Caco-2 (cell line): ENCODE measurements around the gene TNFRSF8. TPM values are rescaled to one million over a fixed set of nuclear protein-coding genes. Genes with fewer than 3 reads are reported as not detected.

ENCODE experiments used
- BruUV-seq: library from RNA; stranded (reverse); fragments of 400-500 nt; replicated peaks from 2 replicates; lab custom pipeline; 2021; lab: Mats Ljungman, UMichigan
- CTCF ChIA-PET: fragments of 300-600 bp; sonication (Branson Sonifier 250); formaldehyde crosslinking; loops from one replicate; lab custom pipeline; 2022; ENCODE audit warnings: antibody characterized with exemption; lab: Charles Lee
- POLR2A ChIA-PET: fragments of 300-600 bp; sonication (Branson Sonifier 250); formaldehyde crosslinking; loops from one replicate; lab custom pipeline; 2022; ENCODE audit warnings: antibody characterized with exemption; lab: Charles Lee
- DNase-seq, 2 experiments: peaks; one replicate each; pipeline versions ENCODE4 v3.0.0 to v3.0.0-alpha.2; 2020 to 2022
- H3K27me3 ChIP-seq: replicated peaks from 2 replicates; pipeline ENCODE4 v1.6.0; 2011; ENCODE audit warnings: low read length; ENCODE audit not compliant: control insufficient read depth, insufficient read depth
- H3K36me3 ChIP-seq: 2 replicates; pipeline ENCODE4 v1.5.1; 2011; ENCODE audit warnings: low read length; ENCODE audit not compliant: control insufficient read depth, insufficient read depth
- H3K4me1 ChIP-seq: fragments of 250-450 bp; sonication (Bioruptor Pico); 2 replicates; pipeline ENCODE4 v1.5.1; 2020; ENCODE audit warnings: mild to moderate bottlenecking
- H3K4me3 ChIP-seq: 2 replicates; pipeline ENCODE4 v1.5.1; 2011; ENCODE audit warnings: low read depth, mild to moderate bottlenecking, control low read depth, low read length
- H3K9me3 ChIP-seq: fragments of 250-450 bp; sonication (Bioruptor Pico); 2 replicates; pipeline ENCODE4 v1.5.1; 2020; ENCODE audit warnings: mild to moderate bottlenecking, moderate library complexity
- H3K27ac Mint-ChIP-seq: one replicate; pipeline ENCODE4 v1.8.0; 2022; ENCODE audit warnings: mixed read lengths; ENCODE audit not compliant: unreplicated experiment
- H3K27me3 Mint-ChIP-seq: one replicate; pipeline ENCODE4 v1.8.0; 2022; ENCODE audit warnings: mixed read lengths; ENCODE audit not compliant: insufficient read depth, unreplicated experiment
- H3K36me3 Mint-ChIP-seq: one replicate; pipeline ENCODE4 v1.8.0; 2022; ENCODE audit warnings: mild to moderate bottlenecking, mixed read lengths; ENCODE audit not compliant: insufficient read depth, unreplicated experiment
- H3K4me1 Mint-ChIP-seq: one replicate; pipeline ENCODE4 v1.8.0; 2022; ENCODE audit warnings: low read depth, mixed read lengths; ENCODE audit not compliant: unreplicated experiment
- H3K4me3 Mint-ChIP-seq: one replicate; pipeline ENCODE4 v1.8.0; 2022; ENCODE audit warnings: mild to moderate bottlenecking, moderate library complexity, mixed read lengths; ENCODE audit not compliant: unreplicated experiment
- H3K9me3 Mint-ChIP-seq: one replicate; pipeline ENCODE4 v1.8.0; 2022; ENCODE audit warnings: mixed read lengths; ENCODE audit not compliant: unreplicated experiment
- CTCF ChIP-seq, 2 experiments: fragments of 200-600 bp in 1 of 2; IDR thresholded peaks; 1 replicate in 1 of 2; 2 replicates in 1 of 2; pipeline versions ENCODE4 v1.5.1 to v1.8.0; 2011 to 2022; ENCODE audit warnings: antibody characterized with exemption in 1 of 2, control low read depth in 1 of 2, inconsistent platforms in 1 of 2, low read depth in 1 of 2, low read length in 1 of 2, mild to moderate bottlenecking in 1 of 2, moderate library complexity in 1 of 2; ENCODE audit not compliant: insufficient read depth in 1 of 2, severe bottlenecking in 1 of 2, unreplicated experiment in 1 of 2
- intact Hi-C: fragments of 100-400 bp; cut with micrococcal nuclease; formaldehyde crosslinking; loops from one replicate; pipeline ENCODE4 v1.10.0; 2022; ENCODE audit not compliant: unreplicated experiment
- total RNA-seq: library from RNA; stranded (reverse); gene quantifications from 2 replicates; pipeline ENCODE4 v1.2.3, GENCODE V29; 2022

The TNFRSF8 gene
- total RNA-seq, 1 experiment from 2014 or later = not detected

GRCh38 chr1:12126781-12127180 is 63.7 kb downstream of the TNFRSF8 start:
- no peaks in the 10 kb centered on the region for H3K9me3 ChIP-seq
- DNase-seq = no peak
- POLR2A ChIA-PET = interaction anchor here (0.5 kb wide), 1 partner anchor 21 kb away, joined by 3 read pairs; no protein-coding TSS in a partner anchor
- no peak overlapping the region for H3K4me3 Mint-ChIP-seq
- no peaks in the 10 kb centered on the region for H3K9me3 Mint-ChIP-seq
- TF ChIP-seq CTCF (IDR thresholded peaks at IDR 0.05; ENCODE audit: insufficient read depth in 1 of 2, low read depth in 1 of 2, low read length in 1 of 2, severe bottlenecking in 1 of 2, unreplicated experiment in 1 of 2) = no peak
- BruUV-seq = no TSS peak
- no peak overlapping the region for H3K27ac Mint-ChIP-seq
- H3K4me3 ChIP-seq = no peak overlapping the region
- peaks cover 3% of the 10 kb centered on the region; the same call in 1 of the 2 replicates for H3K4me1 ChIP-seq
- intact Hi-C loops = no loop called here
- no peaks in the 10 kb centered on the region for H3K4me1 Mint-ChIP-seq
- CTCF ChIA-PET = interaction anchor here (1.0 kb wide), 1 partner anchor 78 kb away, joined by 3 read pairs; no protein-coding TSS in a partner anchor
- H3K27me3 Mint-ChIP-seq = peaks cover under 1% of the 10 kb centered on the region
- H3K36me3 Mint-ChIP-seq = no peaks in the 10 kb centered on the region
- H3K27me3 ChIP-seq = no peaks in the 10 kb centered on the region
- H3K36me3 ChIP-seq = no peaks in the 10 kb centered on the region

- H3K9me3 Mint-ChIP-seq = no peaks in the 10 kb centered on the region
- no TSS peak for BruUV-seq
- intact Hi-C loops = no loop called here
- no peaks in the 10 kb centered on the region for H3K27me3 ChIP-seq
- ChIA-PET CTCF (no interaction called here), POLR2A (interaction anchor here (0.5 kb wide), 1 partner anchor 21 kb away, joined by 3 read pairs; no protein-coding TSS in a partner anchor)
- no peak overlapping the region for H3K27ac Mint-ChIP-seq
- TF ChIP-seq CTCF (IDR thresholded peaks at IDR 0.05; ENCODE audit: insufficient read depth in 1 of 2, low read depth in 1 of 2, low read length in 1 of 2, severe bottlenecking in 1 of 2, unreplicated experiment in 1 of 2) = no peak
- H3K4me3 ChIP-seq = no peak overlapping the region
- H3K9me3 ChIP-seq = no peaks in the 10 kb centered on the region
- DNase-seq = no peak
- no peaks in the 10 kb centered on the region for H3K4me1 Mint-ChIP-seq
- H3K27me3 Mint-ChIP-seq = no peaks in the 10 kb centered on the region
- no peaks in the 10 kb centered on the region for H3K36me3 ChIP-seq
- peaks cover 3% of the 10 kb centered on the region; the same call in 1 of the 2 replicates for H3K4me1 ChIP-seq
- no peak overlapping the region for H3K4me3 Mint-ChIP-seq
- no peaks in the 10 kb centered on the region for H3K36me3 Mint-ChIP-seq
Measured at GRCh38 chr1:12127206-12127810, 64.2 kb downstream of the TNFRSF8 start.

- H3K36me3 Mint-ChIP-seq = no peaks in the 10 kb centered on the region
- no TSS peak for BruUV-seq
- H3K4me3 Mint-ChIP-seq = no peak overlapping the region
- no peak for DNase-seq
- H3K9me3 ChIP-seq = no peaks in the 10 kb centered on the region
- H3K27ac Mint-ChIP-seq = no peak overlapping the region
- H3K9me3 Mint-ChIP-seq = no peaks in the 10 kb centered on the region
- no peaks in the 10 kb centered on the region for H3K27me3 ChIP-seq
- H3K27me3 Mint-ChIP-seq = no peaks in the 10 kb centered on the region
- H3K4me3 ChIP-seq = no peak overlapping the region
- CTCF ChIA-PET = no interaction called here
- POLR2A ChIA-PET = no interaction called here
- intact Hi-C loops = no loop called here
- H3K4me1 ChIP-seq = peaks cover 3% of the 10 kb centered on the region; the same call in 1 of the 2 replicates
- no peaks in the 10 kb centered on the region for H3K4me1 Mint-ChIP-seq
- no peaks in the 10 kb centered on the region for H3K36me3 ChIP-seq
- no peak for TF ChIP-seq CTCF (IDR thresholded peaks at IDR 0.05; ENCODE audit: insufficient read depth in 1 of 2, low read depth in 1 of 2, low read length in 1 of 2, severe bottlenecking in 1 of 2, unreplicated experiment in 1 of 2)
Measured at GRCh38 chr1:12128120-12128519, 65.0 kb downstream of the TNFRSF8 start.
